Kidney (tissue), 14 donors: ENCODE results near the gene RPL19. TPM values are rescaled to one million over a fixed set of nuclear protein-coding genes. Genes with fewer than 3 reads are reported as not detected.
"Not testable (repeated sequence)": the region's sequence is repeated elsewhere in the genome, so short reads cannot be mapped to it uniquely, and the experiment has no call there.

Experiments
- DNase-seq, 5 donors: peaks; one replicate each; pipeline ENCODE4 v3.0.0-alpha.2; 2013 to 2020
- FAIRE-seq: peaks from 2 replicates; lab custom pipeline; 2012; peaks lifted over from hg19 to GRCh38; lab: Jason Lieb, UNC
- H3K27ac ChIP-seq, 2 donors: one replicate each; pipeline ENCODE4 v1.7.0; 2013; ENCODE audit warnings: low read depth in 2 of 2, low read length in 2 of 2, inconsistent platforms in 1 of 2
- H3K27me3 ChIP-seq: one replicate; pipeline ENCODE4 v1.7.1; 2013; ENCODE audit warnings: low read length, inconsistent platforms; ENCODE audit not compliant: control insufficient read depth, insufficient read depth
- H3K36me3 ChIP-seq, 3 donors: one replicate each; pipeline versions ENCODE4 v1.7.0 to v1.7.1; 2013; ENCODE audit warnings: low read length in 3 of 3, control low read depth in 1 of 3, inconsistent platforms in 1 of 3; ENCODE audit not compliant: insufficient read depth in 3 of 3, control insufficient read depth in 2 of 3
- H3K4me1 ChIP-seq, 3 donors: one replicate each; pipeline versions ENCODE4 v1.7.0 to v1.7.1; 2013; ENCODE audit warnings: low read length in 3 of 3, inconsistent platforms in 1 of 3, low read depth in 1 of 3; ENCODE audit not compliant: control insufficient read depth in 2 of 3, insufficient read depth in 2 of 3
- H3K4me3 ChIP-seq, 3 donors: one replicate each; pipeline versions ENCODE4 v1.7.0 to v1.8.1; 2013; ENCODE audit warnings: low read length in 3 of 3, control low read depth in 1 of 3, inconsistent platforms in 1 of 3
- H3K9ac ChIP-seq, 3 donors: one replicate each; pipeline versions ENCODE4 v1.7.0 to v1.7.1; 2013; ENCODE audit warnings: low read length in 3 of 3, control low read depth in 1 of 3, inconsistent platforms in 1 of 3
- H3K9me3 ChIP-seq, 3 donors: one replicate each; pipeline versions ENCODE4 v1.7.0 to v1.7.1; 2013; ENCODE audit warnings: low read length in 3 of 3, control low read depth in 1 of 3, inconsistent platforms in 1 of 3; ENCODE audit not compliant: control insufficient read depth in 2 of 3, insufficient read depth in 1 of 3
- intact Hi-C: fragments of 100-400 bp; cut with DNase I; formaldehyde crosslinking; loops from one replicate; pipeline ENCODE4 v1.11.1; 2022
- polyA plus RNA-seq: library from polyadenylated mRNA; stranded (reverse); fragments of 350-450 nt; fragmentation: Illumina TruSeq; extraction: RNeasy Lipid Tissue Mini Kit (QIAGEN cat#74804); gene quantifications from one replicate; pipeline ENCODE4 v1.2.3, GENCODE V29; 2014; ENCODE audit warnings: low read depth, low replicate concordance; ENCODE audit not compliant: insufficient read depth
- total RNA-seq: library from RNA; stranded (reverse); fragmentation: NEBNext Ultra II Directional; extraction: Animal tissue kit (Norgen Biotek cat#: 25700); gene quantifications from one replicate; pipeline ENCODE4 v1.2.1, GENCODE V29; 2021
- TF ChIP-seq, protein P1 (sequence below): IDR thresholded peaks from 3 replicates; pipeline ENCODE4 v1.5.1; 2012; ENCODE audit warnings: mild to moderate bottlenecking, moderate library complexity, borderline replicate concordance; ENCODE audit not compliant: insufficient read depth; ENCODE audit errors: extremely low read depth
- donor health status: control.
- donor health status: control.
- donor health status: control.
- donor health status: control.
- donor health status: control.
- donor health status: DM: yes; HTN: yes; CAD: no.
- donor health status: Normal renal cell carcinoma (clear cell type).

RPL19 gene
- total and polyA plus RNA-seq, 2 donors from 2014 or later: 1,460 to 2,512 TPM

DNA sequence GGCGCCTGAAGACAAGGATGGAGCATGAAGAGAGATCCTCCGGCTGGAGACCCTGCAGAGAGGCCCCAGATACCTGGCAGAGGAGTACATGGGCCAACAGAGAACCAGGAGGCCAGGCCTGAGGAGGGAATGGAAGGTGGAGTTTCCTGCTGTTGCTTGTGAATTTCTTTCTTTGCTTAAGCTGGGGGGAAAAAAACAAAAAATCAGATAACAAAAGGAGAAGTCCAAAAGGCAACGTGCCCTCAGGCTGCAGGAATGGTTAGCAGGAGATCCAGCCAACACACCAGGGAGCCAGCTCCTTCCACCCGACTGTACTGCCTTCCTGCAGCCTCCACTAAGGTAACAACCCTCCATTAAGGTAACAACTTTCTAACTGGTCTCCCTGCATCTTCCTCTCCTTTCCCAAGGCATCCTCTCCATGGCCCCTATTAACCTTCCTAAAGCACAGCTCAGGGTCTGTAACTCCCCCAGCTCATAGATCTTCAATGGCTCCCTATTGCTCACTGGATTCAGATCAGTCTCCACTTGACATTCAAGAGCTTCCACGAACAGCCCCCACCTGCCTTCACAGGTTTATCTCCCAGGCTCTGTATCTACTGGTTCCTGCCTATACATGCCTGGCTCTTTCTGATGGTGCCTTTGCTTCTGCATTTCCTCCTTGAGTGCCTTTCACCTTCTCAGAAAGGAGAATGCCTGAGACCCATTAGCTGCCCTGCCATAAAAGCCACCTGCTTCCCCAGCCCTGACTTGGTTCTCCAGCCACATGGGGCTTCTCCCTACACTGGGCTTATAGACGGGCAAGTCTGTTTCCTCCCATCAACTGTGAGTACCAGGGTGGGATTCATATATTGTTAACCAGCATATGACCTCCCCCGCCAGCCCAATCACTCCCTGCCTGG lies 33.4 kb upstream of the RPL19 start:
- no peak overlapping the region for H3K9ac ChIP-seq
- TF ChIP-seq, protein P1, sequence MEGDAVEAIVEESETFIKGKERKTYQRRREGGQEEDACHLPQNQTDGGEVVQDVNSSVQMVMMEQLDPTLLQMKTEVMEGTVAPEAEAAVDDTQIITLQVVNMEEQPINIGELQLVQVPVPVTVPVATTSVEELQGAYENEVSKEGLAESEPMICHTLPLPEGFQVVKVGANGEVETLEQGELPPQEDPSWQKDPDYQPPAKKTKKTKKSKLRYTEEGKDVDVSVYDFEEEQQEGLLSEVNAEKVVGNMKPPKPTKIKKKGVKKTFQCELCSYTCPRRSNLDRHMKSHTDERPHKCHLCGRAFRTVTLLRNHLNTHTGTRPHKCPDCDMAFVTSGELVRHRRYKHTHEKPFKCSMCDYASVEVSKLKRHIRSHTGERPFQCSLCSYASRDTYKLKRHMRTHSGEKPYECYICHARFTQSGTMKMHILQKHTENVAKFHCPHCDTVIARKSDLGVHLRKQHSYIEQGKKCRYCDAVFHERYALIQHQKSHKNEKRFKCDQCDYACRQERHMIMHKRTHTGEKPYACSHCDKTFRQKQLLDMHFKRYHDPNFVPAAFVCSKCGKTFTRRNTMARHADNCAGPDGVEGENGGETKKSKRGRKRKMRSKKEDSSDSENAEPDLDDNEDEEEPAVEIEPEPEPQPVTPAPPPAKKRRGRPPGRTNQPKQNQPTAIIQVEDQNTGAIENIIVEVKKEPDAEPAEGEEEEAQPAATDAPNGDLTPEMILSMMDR: no peak
- peaks cover 0 to 8% (median 0%) of the 10 kb centered on the region in 3 donors for H3K4me1 ChIP-seq
- H3K4me3 ChIP-seq: no peak overlapping the region
- no peaks in the 10 kb centered on the region for H3K27me3 ChIP-seq
- H3K9me3 ChIP-seq: no peaks in the 10 kb centered on the region
- DNase-seq: no peak
- intact Hi-C loops: no loop called here
- H3K27ac ChIP-seq: no peak overlapping the region
- H3K36me3 ChIP-seq: no peaks in the 10 kb centered on the region
- no peak for FAIRE-seq

DNA sequence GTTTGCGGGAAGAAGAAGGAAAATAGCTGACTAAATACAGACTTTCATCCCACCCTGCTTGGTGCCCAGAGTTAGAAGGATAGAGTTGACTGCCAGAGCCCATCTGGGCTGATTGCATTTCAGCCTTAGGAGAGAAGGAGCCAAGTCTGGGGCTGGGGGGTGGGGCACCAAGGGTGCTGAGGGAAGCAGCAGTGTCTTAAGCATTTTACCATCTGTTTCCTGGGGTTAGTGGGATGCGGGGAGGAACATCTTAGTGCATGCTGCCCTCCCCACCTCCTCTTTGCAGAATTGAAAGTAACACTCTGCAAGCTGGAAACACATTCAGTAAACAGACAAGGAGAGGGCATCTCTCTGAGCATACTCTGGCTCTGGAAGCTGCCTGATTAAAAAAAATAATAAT lies 32.6 kb upstream of the RPL19 start:
- Histone ChIP-seq H3K4me3 (no peak overlapping the region), H3K36me3 (no peaks in the 10 kb centered on the region), H3K27ac (no peak overlapping the region), H3K4me1 (peaks cover 0 to 8% (median 0%) of the 10 kb centered on the region in 3 donors), H3K9ac (no peak overlapping the region), H3K27me3 (no peaks in the 10 kb centered on the region), H3K9me3 (no peaks in the 10 kb centered on the region)
- FAIRE-seq: no peak
- no peak for DNase-seq
- intact Hi-C loops: no loop called here
- TF ChIP-seq, protein P1: no peak

DNA sequence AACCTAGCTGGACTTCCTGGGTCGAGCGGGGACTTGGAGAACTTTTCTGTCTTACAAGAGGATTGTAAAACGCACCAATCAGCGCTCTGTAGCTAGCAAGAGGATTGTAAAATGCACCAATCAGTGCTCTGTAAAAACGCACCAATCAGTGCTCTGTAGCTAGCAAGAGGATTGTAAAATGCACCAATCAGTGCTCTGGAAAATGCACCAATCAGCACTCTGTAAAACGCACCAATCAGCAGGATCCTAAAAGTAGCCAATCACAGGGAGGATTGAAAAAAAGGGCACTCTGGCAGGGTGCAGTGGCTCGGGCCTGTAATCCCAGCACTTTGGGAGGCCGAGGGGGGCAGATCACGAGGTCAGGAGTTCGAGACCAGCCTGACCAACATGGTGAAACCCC lies 31.6 kb upstream of the RPL19 start:
- FAIRE-seq, DNase-seq, H3K36me3 ChIP-seq, H3K4me3 ChIP-seq, H3K9ac ChIP-seq, H3K4me1 ChIP-seq, intact Hi-C loops, H3K27ac ChIP-seq, H3K9me3 ChIP-seq, H3K27me3 ChIP-seq: not testable (repeated sequence)

DNA sequence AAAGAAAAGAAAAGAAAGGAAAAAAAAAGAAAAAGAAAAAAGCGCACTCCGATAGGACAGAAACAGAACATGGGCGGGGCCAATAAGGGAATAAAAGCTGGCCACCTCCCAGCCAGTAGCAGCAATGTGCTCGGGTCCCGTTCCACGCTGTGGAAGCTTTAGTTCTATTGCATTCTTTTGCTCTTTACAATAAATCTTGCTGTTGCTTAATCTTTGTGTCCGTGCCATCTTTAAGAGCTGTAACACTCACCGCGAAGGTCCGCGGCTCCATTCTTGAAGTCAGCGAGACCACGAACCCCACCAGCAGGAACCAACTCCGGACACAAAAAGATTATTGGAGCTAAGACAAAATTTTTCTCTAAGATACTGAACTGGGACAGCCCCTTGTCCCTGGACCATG lies 31.0 kb upstream of the RPL19 start:
- Histone ChIP-seq H3K27me3 (no peaks in the 10 kb centered on the region), H3K4me1 (peaks cover 0 to 8% (median 0%) of the 10 kb centered on the region in 3 donors), H3K9me3 (no peaks in the 10 kb centered on the region), H3K4me3 (no peak overlapping the region), H3K27ac (no peak overlapping the region), H3K36me3 (no peaks in the 10 kb centered on the region), H3K9ac (no peak overlapping the region)
- no peak for DNase-seq
- intact Hi-C loops: no loop called here
- TF ChIP-seq, protein P1: no peak
- no peak for FAIRE-seq
